ENCODE results near the gene ADAMTS14.

DNA sequence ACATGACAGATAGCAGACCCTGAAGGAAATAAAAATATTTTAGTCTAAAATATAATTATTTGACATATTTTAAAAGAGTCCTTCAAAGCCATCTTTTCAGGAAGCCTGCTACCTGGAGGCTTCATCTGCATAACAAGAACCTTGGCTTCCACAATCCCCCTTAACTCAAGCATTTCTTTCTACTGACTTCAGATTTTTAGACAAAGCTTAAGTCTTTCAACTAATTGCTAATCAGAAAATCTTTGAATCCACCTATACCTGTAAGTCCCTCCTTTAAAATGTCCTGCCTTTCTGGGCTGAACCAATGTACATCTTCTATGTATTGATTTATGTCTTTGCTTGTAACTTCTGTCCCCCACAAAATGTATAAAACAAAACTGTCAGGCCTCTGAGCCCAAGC is 46.2 kb upstream of the ADAMTS14 start:
- TF ChIP-seq ARNT (IDR thresholded peaks at IDR 0.05): no peak
- TF ChIP-seq ZNF384 (IDR thresholded peaks at IDR 0.05): no peak
- no peak for TF ChIP-seq L3MBTL2 (conservative IDR thresholded peaks at IDR 0.05)
- no peak for TF ChIP-seq TARDBP (IDR thresholded peaks at IDR 0.05)
- TF ChIP-seq NFRKB (IDR thresholded peaks at IDR 0.05): no peak
- TF ChIP-seq SP1 (IDR thresholded peaks at IDR 0.05): no peak
- TF ChIP-seq FOXA1 (IDR thresholded peaks at IDR 0.05): no peak

All from HEK293T (cell line).